ENCODE results near the gene FBXW7.

Gene FBXW7

GRCh38 chr4:152408514-152409327, 127.2 kb downstream of the FBXW7 start:
- H3K27ac ChIP-seq (ENCODE audit: low read length), result no peak overlapping the region

GRCh38 chr4:152401424-152401823, 134.5 kb downstream of the FBXW7 start:
- Histone ChIP-seq H3K27me3 (ENCODE audit: control insufficient read depth in 1 of 2, insufficient read depth in 2 of 2, low read length in 2 of 2) (no peaks in the 10 kb centered on the region), H3K36me3 (ENCODE audit: control insufficient read depth in 2 of 2, insufficient read depth in 2 of 2, low read length in 2 of 2) (no peaks in the 10 kb centered on the region), H3K4me1 (ENCODE audit: control insufficient read depth, insufficient read depth, low read length) (no peaks in the 10 kb centered on the region), H3K9ac (ENCODE audit: low read length in 2 of 2) (no peak overlapping the region), H3K9me3 (ENCODE audit: control insufficient read depth in 2 of 2, low read length in 2 of 2) (no peaks in the 10 kb centered on the region), H3K27ac (ENCODE audit: low read length) (no peak overlapping the region), H3K4me3 (ENCODE audit: low read length in 2 of 2) (no peak overlapping the region)

More at GRCh38 chr4:152408514-152409327, 127.2 kb downstream of the FBXW7 start:
- no peaks in the 10 kb centered on the region for H3K4me1 ChIP-seq (ENCODE audit: control insufficient read depth, insufficient read depth, low read length)
- no peaks in the 10 kb centered on the region for H3K27me3 ChIP-seq (ENCODE audit: control insufficient read depth in 1 of 2, insufficient read depth in 2 of 2, low read length in 2 of 2)
- no peaks in the 10 kb centered on the region for H3K9me3 ChIP-seq (ENCODE audit: control insufficient read depth in 2 of 2, low read length in 2 of 2)
- no peak overlapping the region for H3K4me3 ChIP-seq (ENCODE audit: low read length in 2 of 2)
- no peaks in the 10 kb centered on the region for H3K36me3 ChIP-seq (ENCODE audit: control insufficient read depth in 2 of 2, insufficient read depth in 2 of 2, low read length in 2 of 2)
- no peak overlapping the region for H3K9ac ChIP-seq (ENCODE audit: low read length in 2 of 2)

GRCh38 chr4:152399246-152399645, 136.6 kb downstream of the FBXW7 start:
- Histone ChIP-seq H3K4me1 (ENCODE audit: control insufficient read depth, insufficient read depth, low read length) (no peaks in the 10 kb centered on the region), H3K9me3 (ENCODE audit: control insufficient read depth in 2 of 2, low read length in 2 of 2) (no peaks in the 10 kb centered on the region), H3K36me3 (ENCODE audit: control insufficient read depth in 2 of 2, insufficient read depth in 2 of 2, low read length in 2 of 2) (no peaks in the 10 kb centered on the region), H3K4me3 (ENCODE audit: low read length in 2 of 2) (no peak overlapping the region), H3K27ac (ENCODE audit: low read length) (no peak overlapping the region), H3K9ac (ENCODE audit: low read length in 2 of 2) (no peak overlapping the region), H3K27me3 (ENCODE audit: control insufficient read depth in 1 of 2, insufficient read depth in 2 of 2, low read length in 2 of 2) (no peaks in the 10 kb centered on the region)

- Histone ChIP-seq H3K4me3 (ENCODE audit: low read length in 2 of 2) (no peak overlapping the region), H3K36me3 (ENCODE audit: control insufficient read depth in 2 of 2, insufficient read depth in 2 of 2, low read length in 2 of 2) (no peaks in the 10 kb centered on the region), H3K27ac (ENCODE audit: low read length) (no peak overlapping the region), H3K9me3 (ENCODE audit: control insufficient read depth in 2 of 2, low read length in 2 of 2) (no peaks in the 10 kb centered on the region), H3K9ac (ENCODE audit: low read length in 2 of 2) (no peak overlapping the region), H3K27me3 (ENCODE audit: control insufficient read depth in 1 of 2, insufficient read depth in 2 of 2, low read length in 2 of 2) (no peaks in the 10 kb centered on the region), H3K4me1 (ENCODE audit: control insufficient read depth, insufficient read depth, low read length) (no peaks in the 10 kb centered on the region)
These were observed 137.8 kb downstream of the FBXW7 start for GRCh38 chr4:152398060-152398459.

GRCh38 chr4:152394791-152395190, 141.1 kb downstream of the FBXW7 start:
- Histone ChIP-seq H3K27ac (ENCODE audit: low read length) (no peak overlapping the region), H3K27me3 (ENCODE audit: control insufficient read depth in 1 of 2, insufficient read depth in 2 of 2, low read length in 2 of 2) (no peaks in the 10 kb centered on the region), H3K36me3 (ENCODE audit: control insufficient read depth in 2 of 2, insufficient read depth in 2 of 2, low read length in 2 of 2) (no peaks in the 10 kb centered on the region), H3K9me3 (ENCODE audit: control insufficient read depth in 2 of 2, low read length in 2 of 2) (no peaks in the 10 kb centered on the region), H3K4me1 (ENCODE audit: control insufficient read depth, insufficient read depth, low read length) (no peaks in the 10 kb centered on the region), H3K9ac (ENCODE audit: low read length in 2 of 2) (no peak overlapping the region), H3K4me3 (ENCODE audit: low read length in 2 of 2) (no peak overlapping the region)

GRCh38 chr4:152392079-152392478, 143.8 kb downstream of the FBXW7 start:
- no peak overlapping the region for H3K27ac ChIP-seq (ENCODE audit: low read length)
- H3K36me3 ChIP-seq (ENCODE audit: control insufficient read depth in 2 of 2, insufficient read depth in 2 of 2, low read length in 2 of 2), result no peaks in the 10 kb centered on the region
- no peak overlapping the region for H3K4me3 ChIP-seq (ENCODE audit: low read length in 2 of 2)
- H3K4me1 ChIP-seq (ENCODE audit: control insufficient read depth, insufficient read depth, low read length), result no peaks in the 10 kb centered on the region
- no peaks in the 10 kb centered on the region for H3K27me3 ChIP-seq (ENCODE audit: control insufficient read depth in 1 of 2, insufficient read depth in 2 of 2, low read length in 2 of 2)
- no peak overlapping the region for H3K9ac ChIP-seq (ENCODE audit: low read length in 2 of 2)
- no peaks in the 10 kb centered on the region for H3K9me3 ChIP-seq (ENCODE audit: control insufficient read depth in 2 of 2, low read length in 2 of 2)

GRCh38 chr4:152390216-152390615, 145.7 kb downstream of the FBXW7 start:
- Histone ChIP-seq H3K36me3 (ENCODE audit: control insufficient read depth in 2 of 2, insufficient read depth in 2 of 2, low read length in 2 of 2) (no peaks in the 10 kb centered on the region), H3K27ac (ENCODE audit: low read length) (no peak overlapping the region), H3K4me3 (ENCODE audit: low read length in 2 of 2) (no peak overlapping the region), H3K9me3 (ENCODE audit: control insufficient read depth in 2 of 2, low read length in 2 of 2) (no peaks in the 10 kb centered on the region), H3K4me1 (ENCODE audit: control insufficient read depth, insufficient read depth, low read length) (no peaks in the 10 kb centered on the region), H3K27me3 (ENCODE audit: control insufficient read depth in 1 of 2, insufficient read depth in 2 of 2, low read length in 2 of 2) (no peaks in the 10 kb centered on the region), H3K9ac (ENCODE audit: low read length in 2 of 2) (no peak overlapping the region)

- Histone ChIP-seq H3K36me3 (ENCODE audit: control insufficient read depth in 2 of 2, insufficient read depth in 2 of 2, low read length in 2 of 2) (no peaks in the 10 kb centered on the region), H3K4me1 (ENCODE audit: control insufficient read depth, insufficient read depth, low read length) (no peaks in the 10 kb centered on the region), H3K27me3 (ENCODE audit: control insufficient read depth in 1 of 2, insufficient read depth in 2 of 2, low read length in 2 of 2) (no peaks in the 10 kb centered on the region), H3K4me3 (ENCODE audit: low read length in 2 of 2) (no peak overlapping the region), H3K27ac (ENCODE audit: low read length) (no peak overlapping the region), H3K9ac (ENCODE audit: low read length in 2 of 2) (no peak overlapping the region), H3K9me3 (ENCODE audit: control insufficient read depth in 2 of 2, low read length in 2 of 2) (no peaks in the 10 kb centered on the region)
These were observed 146.5 kb downstream of the FBXW7 start for GRCh38 chr4:152389359-152389758.

- Histone ChIP-seq H3K4me3 (ENCODE audit: low read length in 2 of 2) (no peak overlapping the region), H3K4me1 (ENCODE audit: control insufficient read depth, insufficient read depth, low read length) (no peaks in the 10 kb centered on the region), H3K9ac (ENCODE audit: low read length in 2 of 2) (no peak overlapping the region), H3K9me3 (ENCODE audit: control insufficient read depth in 2 of 2, low read length in 2 of 2) (no peaks in the 10 kb centered on the region), H3K27me3 (ENCODE audit: control insufficient read depth in 1 of 2, insufficient read depth in 2 of 2, low read length in 2 of 2) (no peaks in the 10 kb centered on the region), H3K27ac (ENCODE audit: low read length) (no peak overlapping the region), H3K36me3 (ENCODE audit: control insufficient read depth in 2 of 2, insufficient read depth in 2 of 2, low read length in 2 of 2) (no peaks in the 10 kb centered on the region)
These were observed 150.3 kb downstream of the FBXW7 start for GRCh38 chr4:152385551-152385950.

GRCh38 chr4:152382057-152382785, 153.7 kb downstream of the FBXW7 start:
- H3K36me3 ChIP-seq (ENCODE audit: control insufficient read depth in 2 of 2, insufficient read depth in 2 of 2, low read length in 2 of 2), result no peaks in the 10 kb centered on the region
- H3K4me3 ChIP-seq (ENCODE audit: low read length in 2 of 2), result peak overlapping the region; percentile 23 to 56

GRCh38 chr4:152380919-152381318, 155.0 kb downstream of the FBXW7 start:
- no peak overlapping the region for H3K4me3 ChIP-seq (ENCODE audit: low read length in 2 of 2)
- H3K36me3 ChIP-seq (ENCODE audit: control insufficient read depth in 2 of 2, insufficient read depth in 2 of 2, low read length in 2 of 2), result no peaks in the 10 kb centered on the region
- H3K27me3 ChIP-seq (ENCODE audit: control insufficient read depth in 1 of 2, insufficient read depth in 2 of 2, low read length in 2 of 2), result no peaks in the 10 kb centered on the region
- H3K9ac ChIP-seq (ENCODE audit: low read length in 2 of 2), result no peak overlapping the region
- no peaks in the 10 kb centered on the region for H3K4me1 ChIP-seq (ENCODE audit: control insufficient read depth, insufficient read depth, low read length)
- no peaks in the 10 kb centered on the region for H3K9me3 ChIP-seq (ENCODE audit: control insufficient read depth in 2 of 2, low read length in 2 of 2)
- no peak overlapping the region for H3K27ac ChIP-seq (ENCODE audit: low read length)

More at GRCh38 chr4:152382057-152382785, 153.7 kb downstream of the FBXW7 start:
- no peaks in the 10 kb centered on the region for H3K9me3 ChIP-seq (ENCODE audit: control insufficient read depth in 2 of 2, low read length in 2 of 2)
- H3K27ac ChIP-seq (ENCODE audit: low read length), result no peak overlapping the region
- H3K9ac ChIP-seq (ENCODE audit: low read length in 2 of 2), result peak overlapping the region in 1 of 2 donors; percentile 6
- no peaks in the 10 kb centered on the region for H3K4me1 ChIP-seq (ENCODE audit: control insufficient read depth, insufficient read depth, low read length)
- H3K27me3 ChIP-seq (ENCODE audit: control insufficient read depth in 1 of 2, insufficient read depth in 2 of 2, low read length in 2 of 2), result no peaks in the 10 kb centered on the region

Data from stomach smooth muscle (tissue), 2 donors.